HG02571 (cell line): ENCODE results near the gene CR1.
A peak's percentile ranks its signal among the peaks of the same experiment; 100 is the strongest.
"Not testable (repeated sequence)": the region's sequence is repeated elsewhere in the genome, so short reads cannot be mapped to it uniquely, and the experiment has no call there.

ENCODE experiments used
- ATAC-seq: cut with Tn5 transposase; IDR thresholded peaks from one replicate; pipeline ENCODE4 v1.9.1; 2021; ENCODE audit warnings: mild to moderate bottlenecking, moderate library complexity; ENCODE audit not compliant: unreplicated experiment

CR1 gene

DNA sequence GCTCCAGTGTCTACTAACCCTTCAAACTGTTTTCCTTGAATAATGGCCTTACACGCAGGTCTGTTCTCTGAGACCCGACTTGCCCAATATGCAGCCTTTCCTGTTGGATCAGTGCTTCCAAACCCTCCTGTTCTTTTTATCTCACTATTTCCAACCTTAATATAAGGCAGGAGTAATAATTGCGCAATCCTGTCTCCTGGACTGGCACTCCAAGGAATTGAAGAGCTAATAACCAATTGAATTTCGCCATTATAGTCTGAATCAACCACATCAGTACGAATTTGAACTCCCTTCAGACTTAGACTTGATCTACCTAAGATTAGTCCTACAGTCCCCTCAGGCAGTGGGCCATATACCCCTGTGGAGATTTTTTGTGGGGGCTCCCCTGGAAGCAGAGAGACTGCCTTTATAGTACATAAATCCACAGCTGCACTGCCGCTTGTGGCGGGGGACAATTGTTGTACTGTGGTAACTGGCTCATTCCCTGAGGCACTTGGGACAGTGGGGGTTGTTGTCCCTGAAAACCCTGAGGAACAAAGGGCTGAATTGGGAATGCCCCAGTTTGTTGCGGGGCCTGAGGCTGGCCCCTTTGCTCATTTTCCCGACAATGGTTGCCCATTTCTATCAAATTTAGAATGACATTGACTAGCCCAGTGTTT lies 142.7 kb downstream of the CR1 start:
- not testable (repeated sequence) for ATAC-seq

DNA sequence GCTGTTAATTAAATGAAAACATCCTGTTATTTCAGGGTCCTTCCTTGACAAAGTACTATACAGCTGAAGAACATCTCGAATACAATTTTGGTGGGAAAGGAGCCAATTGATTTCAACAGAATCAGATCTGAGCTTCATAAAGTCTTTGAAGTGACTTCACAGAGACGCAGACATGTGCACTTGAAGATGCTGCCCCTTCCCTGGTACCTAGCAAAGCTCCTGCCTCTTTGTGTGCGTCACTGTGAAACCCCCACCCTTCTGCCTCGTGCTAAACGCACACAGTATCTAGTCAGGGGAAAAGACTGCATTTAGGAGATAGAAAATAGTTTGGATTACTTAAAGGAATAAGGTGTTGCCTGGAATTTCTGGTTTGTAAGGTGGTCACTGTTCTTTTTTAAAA lies 143.4 kb downstream of the CR1 start:
- not testable (repeated sequence) for ATAC-seq

DNA sequence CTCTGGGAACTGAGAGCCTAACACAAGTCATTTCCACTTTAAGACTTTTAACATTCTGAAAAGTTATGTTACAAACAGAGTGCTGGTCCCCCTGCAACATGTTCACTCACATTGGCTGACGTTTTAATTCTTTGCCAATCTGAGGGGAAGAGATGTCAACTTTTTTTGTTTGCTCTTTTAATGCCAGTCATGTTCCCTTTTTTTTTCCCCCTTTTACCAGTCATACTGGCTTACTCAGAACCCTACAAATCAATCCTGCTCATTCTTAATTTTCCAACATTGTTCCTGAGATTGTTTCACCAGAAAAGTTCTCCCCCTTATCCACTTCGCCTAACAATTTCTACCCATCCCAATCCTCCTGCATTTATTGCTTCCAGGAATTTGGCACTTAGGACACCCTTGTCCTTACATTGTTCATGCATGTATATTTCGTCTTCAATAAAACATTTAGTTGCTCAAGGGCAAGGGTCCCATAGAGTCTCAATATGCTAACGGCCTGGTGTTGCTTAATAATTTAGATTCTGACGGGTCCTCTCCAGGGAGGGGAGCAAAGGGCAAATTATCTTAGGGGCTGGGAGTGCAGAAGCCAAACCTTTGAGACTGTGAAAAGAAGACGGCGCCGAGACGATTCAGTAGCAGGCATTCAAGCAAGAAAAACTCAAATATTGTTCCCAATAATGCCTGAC lies 148.4 kb downstream of the CR1 start:
- no peak for ATAC-seq

DNA sequence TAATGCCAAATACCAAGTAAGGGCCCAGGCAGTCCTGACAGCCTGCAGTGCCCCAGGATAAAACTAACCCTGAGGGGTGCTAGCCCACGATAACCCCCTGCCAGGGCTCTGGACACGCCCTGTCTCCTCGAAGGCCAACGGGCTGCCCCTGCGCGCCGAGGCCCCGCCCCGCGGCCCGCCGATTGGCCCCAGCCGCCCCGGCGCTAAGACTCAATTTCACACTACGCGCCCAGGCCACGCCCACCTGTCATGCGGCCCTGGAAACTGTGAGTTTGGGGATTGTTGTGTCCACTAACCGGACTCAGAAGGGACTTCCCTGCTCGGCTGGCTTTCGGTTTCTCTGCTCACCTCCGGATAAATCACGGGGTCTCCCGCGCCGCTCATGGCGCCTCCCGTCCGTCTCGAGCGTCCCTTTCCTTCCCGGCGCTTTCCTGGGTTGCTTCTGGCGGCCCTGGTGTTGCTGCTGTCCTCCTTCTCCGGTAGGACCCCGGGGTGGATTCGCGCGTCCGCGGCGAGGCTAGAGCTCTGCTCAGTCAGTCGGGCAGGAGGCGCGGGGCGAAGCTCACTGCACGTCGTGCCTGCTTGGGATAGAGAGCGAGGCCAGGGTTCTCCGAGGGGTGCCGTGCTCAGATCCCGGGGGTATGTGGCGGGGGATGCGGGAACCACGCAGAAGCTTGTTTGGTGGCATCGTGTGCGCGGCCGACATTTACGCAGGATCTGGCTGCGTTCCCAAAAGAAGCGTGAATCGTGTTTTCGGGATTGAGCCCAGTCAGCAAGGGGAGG lies 149.1 kb downstream of the CR1 start, which contains the start of gene CR1L:
Gene CR1L (plus strand): TSS at position 282 of the 783 bp plus-strand sequence. CDS start 101 bp downstream, at position 383.
- peak; percentile 90 for ATAC-seq

DNA sequence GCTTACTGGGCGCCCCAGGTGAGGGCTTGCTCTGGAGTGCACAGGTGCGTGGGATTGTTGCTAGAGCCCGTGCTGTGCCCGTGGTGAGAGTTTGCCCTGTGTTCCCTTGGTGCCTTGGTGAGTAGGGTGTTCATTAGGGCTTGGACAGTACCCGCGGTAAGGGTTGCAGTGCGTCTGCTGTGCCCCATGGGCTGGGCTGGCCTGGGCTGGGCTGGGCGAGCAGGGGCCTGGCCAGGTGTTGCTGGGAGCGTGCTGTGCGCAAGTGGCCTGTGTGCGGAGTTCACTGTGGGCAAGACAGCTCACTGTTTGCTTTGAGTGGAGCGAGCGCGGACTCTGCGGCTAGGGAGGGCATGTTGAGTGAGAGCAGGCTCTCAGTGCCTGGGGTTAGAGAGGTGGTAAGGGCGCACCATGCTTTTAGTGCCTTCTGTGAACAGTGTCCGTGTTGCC lies 149.7 kb downstream of the CR1 start:
- ATAC-seq = no peak

DNA sequence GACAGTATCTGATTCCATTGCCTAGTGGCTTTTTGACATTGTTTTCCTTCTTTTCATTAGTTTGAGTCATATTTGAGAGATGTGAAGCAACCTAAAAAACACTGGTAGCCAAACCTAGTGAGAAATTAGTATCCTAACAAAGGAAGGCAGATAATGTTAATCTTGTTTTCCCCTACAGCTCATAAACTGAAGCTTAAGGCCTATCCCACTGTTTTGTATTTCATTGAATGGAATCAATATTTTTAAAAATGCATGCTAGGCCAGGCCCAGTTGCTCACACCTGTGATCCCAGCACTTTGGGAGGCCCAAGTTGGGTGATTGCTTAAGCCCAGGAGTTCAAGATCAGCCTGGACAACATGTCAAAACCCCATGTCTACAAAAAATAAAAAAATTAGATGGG lies 150.2 kb downstream of the CR1 start:
- no peak for ATAC-seq

DNA sequence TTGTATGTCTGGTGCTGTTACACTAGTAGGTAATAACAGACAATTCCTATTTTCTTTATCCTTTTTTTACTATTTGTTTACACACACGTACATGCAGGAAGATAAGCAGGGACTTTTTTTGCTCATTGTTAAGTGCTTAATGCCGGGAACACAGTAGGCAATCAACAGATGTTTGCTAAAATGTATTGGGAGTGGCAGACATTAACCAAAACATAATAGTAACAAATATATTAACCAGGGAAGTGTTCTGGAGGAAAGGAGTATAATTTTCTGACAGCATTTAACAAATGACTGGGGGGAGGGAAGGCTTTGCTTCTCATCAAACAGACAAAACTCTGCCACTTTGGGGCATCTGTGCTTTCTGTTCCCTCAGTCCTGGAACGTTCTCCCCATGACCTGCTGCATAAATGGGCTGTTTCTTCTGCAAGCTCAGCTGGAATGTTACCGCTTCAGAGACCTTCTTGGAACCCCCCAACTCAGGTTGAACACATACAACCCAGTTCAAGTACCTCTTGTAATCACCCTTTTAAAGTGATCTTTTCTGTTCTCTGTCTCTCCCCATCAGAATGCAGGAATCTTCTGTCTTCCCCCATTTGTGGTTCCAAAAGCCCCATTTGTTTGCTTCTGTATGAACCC lies 151.1 kb downstream of the CR1 start:
- no peak for ATAC-seq

DNA sequence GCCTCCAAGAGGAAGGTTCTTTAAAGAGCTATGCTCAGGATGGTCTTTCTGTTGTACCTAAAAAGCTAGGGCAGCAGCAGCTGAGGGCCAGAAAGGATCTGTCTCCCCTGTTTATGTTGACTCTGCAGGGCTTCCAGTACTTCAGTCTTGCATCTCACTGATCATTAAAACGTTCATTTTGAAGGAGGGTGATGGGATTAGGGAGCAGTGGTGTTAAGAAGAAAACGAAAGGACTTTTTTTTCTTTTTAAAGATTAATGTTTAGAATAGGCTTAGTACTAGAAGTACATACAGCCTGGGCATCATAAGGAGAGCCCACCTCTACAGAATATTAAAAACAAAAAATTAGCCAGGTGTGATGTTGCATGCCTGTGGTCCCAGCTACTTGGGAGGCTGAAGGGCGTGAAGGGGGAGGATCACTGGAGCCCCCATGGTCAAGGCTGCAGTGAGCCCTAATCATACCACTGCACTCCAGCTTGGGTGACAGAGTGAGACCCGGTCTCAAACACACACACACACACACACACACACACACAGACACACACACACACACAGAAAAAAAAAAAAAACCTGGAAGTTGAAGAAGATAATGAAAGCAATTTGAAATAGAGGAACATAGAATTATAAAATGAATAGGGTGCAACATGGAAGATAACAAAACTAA lies 151.8 kb downstream of the CR1 start:
- no peak for ATAC-seq

DNA sequence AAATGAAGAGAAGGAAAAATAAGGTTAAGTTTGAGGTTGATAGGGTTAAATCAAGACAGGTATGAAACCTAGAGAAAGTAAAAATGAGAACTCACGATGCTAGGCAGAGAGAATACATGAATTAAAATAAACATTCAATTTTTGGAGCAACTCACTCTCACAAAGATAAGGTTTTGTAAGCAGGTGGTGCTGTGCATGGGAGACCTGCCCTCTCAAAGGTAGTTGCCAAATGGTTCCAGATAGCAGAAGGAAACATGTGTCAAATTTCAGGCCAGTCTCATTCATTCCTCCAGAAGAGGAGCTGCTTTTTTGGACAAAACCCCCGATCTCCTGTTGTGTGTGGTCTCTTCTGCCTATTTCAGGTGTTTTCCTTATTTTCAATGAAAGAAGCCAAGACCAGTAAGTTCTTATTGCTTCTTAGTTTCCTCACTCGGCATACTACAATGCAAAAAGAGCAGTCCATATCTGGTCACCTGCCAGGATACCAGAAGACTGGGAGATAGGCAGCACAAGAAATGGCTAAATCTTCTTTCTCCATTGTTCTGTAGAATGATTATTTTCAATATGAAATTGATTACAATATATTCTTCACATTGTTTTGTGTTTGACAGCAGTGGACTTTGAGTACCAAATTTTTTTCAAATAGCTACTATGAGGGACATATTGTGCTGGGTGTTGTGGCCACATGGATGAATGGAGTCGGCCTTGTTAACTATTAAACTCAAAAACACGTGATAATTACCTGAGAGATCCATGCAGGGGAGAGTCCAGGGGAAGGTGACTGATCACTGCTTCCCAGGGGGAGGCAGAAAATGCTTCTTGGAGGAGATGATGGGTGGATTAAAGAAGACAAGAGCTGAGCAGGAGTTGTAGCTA lies 152.6 kb downstream of the CR1 start:
- ATAC-seq = no peak

DNA sequence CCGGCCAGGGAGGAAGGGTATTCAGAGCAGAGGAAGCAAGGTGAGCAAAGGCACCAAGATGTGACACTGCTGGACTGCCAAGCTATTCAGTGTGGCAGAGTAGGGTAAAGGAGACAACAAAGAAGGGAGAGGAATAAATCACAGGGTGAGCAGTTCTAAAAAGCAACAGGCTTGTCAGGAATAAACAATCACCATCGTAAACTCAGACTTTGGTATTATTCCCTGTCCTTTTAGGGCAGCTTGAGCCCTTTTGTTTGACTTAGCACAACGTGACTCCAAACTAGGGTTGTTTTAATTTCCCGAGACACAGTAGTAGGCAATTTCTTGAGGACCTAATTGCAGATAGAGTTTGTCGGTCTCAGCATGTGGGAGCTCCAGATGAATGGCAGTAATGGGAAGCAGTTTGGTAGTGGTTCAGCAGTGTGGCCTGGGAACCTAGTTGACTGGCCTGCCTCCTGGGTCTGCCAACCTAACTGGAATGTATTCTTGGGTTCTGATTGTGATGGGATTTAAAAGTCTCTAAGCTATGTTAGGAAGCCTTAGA lies 153.3 kb downstream of the CR1 start:
- ATAC-seq = no peak

DNA sequence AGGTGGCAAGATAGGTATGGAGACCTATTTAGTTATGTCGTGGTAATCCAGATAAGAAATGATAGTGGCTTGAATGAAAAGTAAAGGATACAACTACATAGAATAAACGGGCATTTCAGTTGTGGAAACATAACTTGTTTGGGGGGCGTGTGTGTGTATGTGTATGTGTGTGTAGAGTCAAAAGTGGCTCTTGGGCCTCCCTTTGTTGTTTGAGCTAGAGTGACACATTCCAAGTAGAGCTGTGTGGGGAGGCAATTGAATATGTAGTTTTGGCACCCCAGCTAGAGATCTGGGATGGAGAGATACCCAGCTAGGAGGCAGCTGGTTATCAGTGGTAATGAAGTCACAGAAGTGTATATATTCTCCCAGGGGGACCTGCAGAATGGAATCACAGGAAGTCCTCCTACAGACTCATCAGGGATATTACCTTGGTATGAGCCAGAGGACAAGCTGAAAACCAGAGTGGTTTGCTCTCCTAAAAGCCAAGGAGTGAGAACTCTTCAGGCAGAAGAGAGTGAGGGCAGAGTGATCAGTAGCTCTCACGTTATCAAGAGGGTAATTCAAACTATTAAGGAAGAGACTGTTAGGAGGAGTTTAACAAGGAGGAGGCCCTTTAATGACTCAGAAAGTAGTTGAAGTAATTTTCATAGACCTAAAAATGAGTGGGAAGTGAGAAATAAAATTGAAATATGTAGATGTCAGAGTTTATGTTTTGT lies 154.1 kb downstream of the CR1 start:
- no peak for ATAC-seq

DNA sequence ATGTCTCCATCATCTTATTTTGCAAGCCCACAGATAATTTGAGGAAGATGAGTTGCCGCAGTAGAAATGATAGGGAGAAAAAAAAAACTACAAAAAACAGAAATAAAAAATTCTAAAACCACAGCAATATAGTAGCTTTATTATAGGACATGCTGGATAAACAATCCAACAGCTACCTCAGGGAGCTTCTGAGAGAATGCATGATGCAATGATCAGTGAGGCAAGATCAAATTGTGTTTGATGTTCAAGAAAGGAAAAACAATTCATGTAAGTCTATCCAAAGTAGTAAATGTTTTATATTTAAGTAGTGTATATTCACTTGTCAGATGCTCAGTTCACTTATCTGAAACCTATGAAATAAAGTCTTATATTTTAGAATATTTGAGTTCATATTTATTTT lies 155.6 kb downstream of the CR1 start:
- ATAC-seq = no peak

DNA sequence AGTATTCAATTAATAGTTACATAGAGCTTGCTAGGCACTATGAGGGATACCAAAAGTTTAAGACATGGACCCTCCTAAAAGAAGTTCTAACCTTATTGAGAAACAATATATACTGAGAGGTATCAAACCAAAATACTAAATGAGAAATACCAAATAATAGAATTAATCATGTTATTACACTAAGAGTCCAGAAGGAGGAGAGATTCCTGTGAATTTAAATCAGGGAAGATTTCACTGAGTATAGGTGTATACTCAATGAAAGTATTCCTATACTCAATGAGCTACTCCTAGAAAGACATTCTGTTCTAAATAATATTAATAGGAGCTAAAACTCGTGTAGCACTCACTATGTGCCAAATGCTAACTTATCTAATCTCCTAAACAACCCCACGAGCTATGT lies 158.4 kb downstream of the CR1 start:
- ATAC-seq = no peak

DNA sequence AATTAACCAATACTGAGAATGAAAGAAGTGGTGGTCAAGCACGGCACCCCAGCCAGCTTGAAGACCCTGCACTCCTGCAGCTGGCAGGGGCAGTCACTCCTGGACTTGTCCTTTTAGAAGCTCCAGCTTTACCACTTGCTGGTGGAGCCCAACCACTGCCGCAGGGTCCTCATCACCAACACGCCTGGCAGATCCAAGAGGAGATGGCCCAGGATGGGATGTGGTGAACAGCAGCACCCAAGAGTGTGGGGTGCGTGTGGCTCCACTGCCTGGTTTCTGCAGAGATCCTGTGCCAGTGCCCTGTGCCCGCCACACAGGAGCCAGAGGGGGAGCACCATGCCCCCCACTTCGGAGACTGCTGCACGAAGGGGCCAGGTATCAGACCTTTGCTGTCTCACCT lies 162.5 kb downstream of the CR1 start:
- no peak for ATAC-seq

DNA sequence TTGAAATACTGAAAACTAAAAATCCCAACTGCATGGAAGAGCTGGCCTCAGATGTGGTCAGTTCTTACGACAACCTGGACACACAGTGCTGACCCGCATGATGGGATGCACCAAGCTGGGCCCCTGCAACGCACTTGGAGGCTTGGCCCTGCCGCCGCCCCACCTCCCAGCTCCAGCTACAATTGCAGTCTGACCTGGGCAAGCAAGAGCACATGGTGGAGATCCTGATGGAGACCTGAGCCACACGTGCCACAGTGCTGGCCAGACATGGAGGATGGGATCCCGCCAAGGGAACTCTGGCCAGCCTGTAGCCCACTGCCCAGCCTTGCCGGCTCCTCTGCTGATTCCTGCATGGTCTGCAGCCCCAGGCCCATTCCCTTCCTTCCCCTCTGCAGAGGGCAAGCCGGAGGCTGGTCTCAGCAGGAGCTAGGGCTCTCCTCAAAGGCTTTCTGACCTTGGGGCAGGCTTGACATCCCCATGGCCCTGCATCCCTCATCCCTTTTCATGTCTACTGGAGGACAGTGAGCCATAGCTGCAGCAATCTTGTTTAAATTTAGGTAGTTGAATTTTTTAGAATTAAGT lies 163.0 kb downstream of the CR1 start:
- no peak for ATAC-seq

DNA sequence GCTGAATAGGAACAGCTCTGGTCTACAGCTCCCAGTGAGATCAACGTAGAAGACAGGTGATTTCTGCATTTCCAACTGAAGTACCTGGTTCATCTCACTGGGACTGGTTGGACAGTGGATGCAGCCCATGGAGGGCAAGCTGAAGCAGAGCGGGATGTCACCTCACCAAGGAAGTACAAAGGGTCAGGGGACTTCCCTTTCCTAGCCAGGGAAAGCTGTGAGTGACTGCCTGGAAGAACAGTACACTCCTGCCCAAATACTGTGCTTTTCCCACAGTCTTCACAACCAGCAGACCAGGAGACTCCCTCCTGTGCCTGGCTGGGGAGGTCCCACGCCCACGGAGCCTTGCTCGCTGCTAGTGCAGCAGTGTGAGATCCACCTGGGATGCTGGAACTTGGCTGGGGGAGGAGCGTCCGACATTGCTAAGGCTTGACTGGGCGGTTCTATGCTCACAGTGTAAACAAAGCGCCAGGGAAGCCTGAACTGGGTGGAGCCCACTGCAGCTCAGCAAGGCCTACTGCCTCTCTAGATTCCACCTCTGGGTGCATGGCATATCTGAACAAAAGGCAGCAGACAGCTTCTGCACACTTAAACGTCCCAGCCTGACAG lies 163.7 kb downstream of the CR1 start:
- no peak for ATAC-seq

DNA sequence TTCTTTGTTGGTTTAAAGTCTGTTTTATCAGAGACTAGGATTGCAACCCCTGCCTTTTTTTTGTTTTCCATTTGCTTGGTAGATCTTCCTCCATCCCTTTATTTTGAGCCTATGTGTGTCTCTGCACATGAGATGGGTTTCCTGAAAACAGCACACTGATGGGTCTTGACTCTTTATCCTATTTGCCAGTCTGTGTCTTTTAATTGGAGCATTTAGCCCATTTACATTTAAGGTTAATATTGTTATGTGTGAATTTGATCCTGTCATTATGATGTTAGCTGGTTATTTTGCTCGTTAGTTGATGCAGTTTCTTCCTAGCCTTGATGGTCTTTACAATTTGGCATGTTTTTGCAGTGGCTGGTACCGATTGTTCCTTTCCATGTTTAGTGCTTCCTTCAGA lies 165.5 kb downstream of the CR1 start:
- ATAC-seq = not testable (repeated sequence)

DNA sequence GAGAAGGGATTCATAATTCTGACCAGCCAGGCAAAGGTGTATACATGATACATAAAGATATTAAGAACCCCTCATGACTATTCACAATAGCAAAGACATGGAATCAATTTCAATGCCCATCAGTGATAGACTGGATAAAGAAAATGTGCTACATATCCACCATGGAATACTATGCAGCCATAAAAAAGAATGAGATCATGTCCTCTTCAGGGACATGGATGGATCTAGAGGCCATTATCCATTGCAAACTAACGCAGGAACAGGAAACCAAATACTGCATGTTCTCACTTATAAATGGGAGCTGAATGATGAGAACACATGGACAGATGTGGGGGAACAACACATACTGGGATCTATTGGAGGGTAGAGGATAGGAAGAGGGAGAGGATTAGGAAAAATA lies 170.4 kb downstream of the CR1 start:
- no peak for ATAC-seq
